PFSK-1 (cell line): ENCODE results near the gene GSTM5.

Experiments
- FOXP2 ChIP-seq: optimal IDR thresholded peaks from 2 replicates; pipeline ENCODE3; 2011; ENCODE audit warnings: borderline replicate concordance, control low read depth, inconsistent platforms; ENCODE audit not compliant: insufficient read depth; ENCODE audit errors: extremely low read length, extremely low read depth
- POLR2AphosphoS5 ChIP-seq: IDR thresholded peaks from 2 replicates; pipeline ENCODE4 v1.6.1; 2012; ENCODE audit warnings: low read depth, mild to moderate bottlenecking, control low read depth, low read length, moderate library complexity
- REST ChIP-seq, 2 experiments: IDR thresholded peaks; 2 replicates each; pipeline versions ENCODE4 v1.6.1 to v1.8.0; 2011 to 2012; ENCODE audit warnings: low read depth in 2 of 2, low read length in 2 of 2, control low read depth in 1 of 2, inconsistent platforms in 1 of 2, mild to moderate bottlenecking in 1 of 2, moderate library complexity in 1 of 2; ENCODE audit not compliant: insufficient read depth in 1 of 2
- SIN3A ChIP-seq: IDR thresholded peaks from 2 replicates; pipeline ENCODE4 v1.6.1; 2012; ENCODE audit warnings: mild to moderate bottlenecking, low read length, moderate library complexity, borderline replicate concordance; ENCODE audit not compliant: insufficient read depth
- TAF1 ChIP-seq: IDR thresholded peaks from 2 replicates; pipeline ENCODE4 v1.6.1; 2012; ENCODE audit warnings: low read length, control low read depth, borderline replicate concordance; ENCODE audit not compliant: insufficient read depth

DNA sequence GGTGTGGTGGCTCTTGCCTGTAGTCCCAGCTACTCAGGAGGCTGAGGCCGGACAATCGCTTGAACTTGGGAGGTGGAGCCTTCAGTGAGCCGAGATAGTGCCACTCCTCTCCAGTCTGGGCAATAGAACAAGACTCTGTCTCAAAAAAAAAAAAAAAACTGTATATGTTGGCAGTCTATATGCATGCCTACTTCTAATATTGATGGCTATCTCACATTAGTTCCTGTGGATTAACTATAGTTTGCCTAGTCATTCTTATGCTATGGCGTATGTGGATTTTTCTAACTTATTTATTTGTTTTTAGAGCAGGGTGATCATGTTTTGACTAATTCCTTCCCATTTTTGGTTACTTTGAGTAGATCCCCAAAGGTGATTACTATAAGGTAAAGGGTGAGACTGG, 15.0 kb upstream of the GSTM5 start:
- no peak for TF ChIP-seq POLR2AphosphoS5
- no peak for TF ChIP-seq REST (IDR thresholded peaks at IDR 0.05; ENCODE audit: insufficient read depth in 1 of 2, low read depth in 2 of 2, low read length in 2 of 2)
- no peak for TF ChIP-seq SIN3A
- no peak for TF ChIP-seq TAF1
- no peak for TF ChIP-seq FOXP2
